GM19035 (cell line): ENCODE data around the gene KRTAP1-5.
"Not testable (repeated sequence)": the region's sequence is repeated elsewhere in the genome, so short reads cannot be mapped to it uniquely, and the experiment has no call there.

ENCODE experiments used
- ATAC-seq: cut with Tn5 transposase; IDR thresholded peaks from one replicate; pipeline ENCODE4 v1.9.1; 2021; ENCODE audit not compliant: unreplicated experiment

Gene KRTAP1-5

GRCh38 chr17:41049110-41049509 is 22.1 kb upstream of the KRTAP1-5 start:
- no peak for ATAC-seq

GRCh38 chr17:41048441-41048840 is 21.4 kb upstream of the KRTAP1-5 start:
- no peak for ATAC-seq

GRCh38 chr17:41046735-41047465 is 19.9 kb upstream of the KRTAP1-5 start, which contains the start of gene KRTAP2-1:
Gene KRTAP2-1, minus strand, starts transcription at chr17:41047316. Its CDS starts 49 bp downstream, at chr17:41047267.
- not testable (repeated sequence) for ATAC-seq

GRCh38 chr17:41042953-41043352 is 15.9 kb upstream of the KRTAP1-5 start:
- no peak for ATAC-seq

GRCh38 chr17:41040783-41041571 is 14.0 kb upstream of the KRTAP1-5 start, which contains the start of gene KRTAP1-1:
Gene KRTAP1-1, minus strand, starts transcription at chr17:41041450. Its CDS starts 53 bp downstream, at chr17:41041397.
- not testable (repeated sequence) for ATAC-seq

GRCh38 chr17:41037853-41038350 is 10.9 kb upstream of the KRTAP1-5 start:
- ATAC-seq: no peak

- ATAC-seq: not testable (repeated sequence)
Measured at GRCh38 chr17:41034346-41034935, 7.4 kb upstream of the KRTAP1-5 start, which contains the start of gene KRTAP1-3. Gene KRTAP1-3, minus strand, starts transcription at chr17:41034874. Its CDS starts 53 bp downstream, at chr17:41034821.

- ATAC-seq: no peak
Measured at GRCh38 chr17:41029633-41030245, 2.7 kb upstream of the KRTAP1-5 start, which contains the start of gene KRTAP1-4. Gene KRTAP1-4, minus strand, starts transcription at chr17:41030195. Its CDS starts 117 bp downstream, at chr17:41030078.

- no peak for ATAC-seq
Measured at GRCh38 chr17:41024697-41025096, 2.3 kb downstream of the KRTAP1-5 start.

- no peak for ATAC-seq
Measured at GRCh38 chr17:41020336-41020735, 6.7 kb downstream of the KRTAP1-5 start.

- ATAC-seq: no peak
Measured at GRCh38 chr17:41019415-41019814, 7.6 kb downstream of the KRTAP1-5 start.

GRCh38 chr17:41018541-41018940 is 8.5 kb downstream of the KRTAP1-5 start:
- no peak for ATAC-seq

- no peak for ATAC-seq
Measured at GRCh38 chr17:41016578-41017215, 10.3 kb downstream of the KRTAP1-5 start.

GRCh38 chr17:41015454-41015853 is 11.6 kb downstream of the KRTAP1-5 start:
- no peak for ATAC-seq

- no peak for ATAC-seq
Measured at GRCh38 chr17:41013606-41014005, 13.4 kb downstream of the KRTAP1-5 start.

- ATAC-seq: no peak
Measured at GRCh38 chr17:41013181-41013580, 13.8 kb downstream of the KRTAP1-5 start.

GRCh38 chr17:41012326-41013120 is 14.5 kb downstream of the KRTAP1-5 start:
- no peak for ATAC-seq

GRCh38 chr17:41010441-41010840 is 16.6 kb downstream of the KRTAP1-5 start:
- ATAC-seq: no peak

- no peak for ATAC-seq
Measured at GRCh38 chr17:41009936-41010335, 17.1 kb downstream of the KRTAP1-5 start.
